Measurements from ENCODE around the gene ETNK1. TPM values are rescaled to one million over a fixed set of nuclear protein-coding genes. Genes with fewer than 3 reads are reported as not detected.

Gene ETNK1
- total RNA-seq, 1 experiment from 2014 or later = 34.9 TPM

GRCh38 chr12:22731236-22731635 is 106.3 kb downstream of the ETNK1 start:
- DNase-seq (ENCODE audit: extremely low read depth, low read depth) = no peak

DNA sequence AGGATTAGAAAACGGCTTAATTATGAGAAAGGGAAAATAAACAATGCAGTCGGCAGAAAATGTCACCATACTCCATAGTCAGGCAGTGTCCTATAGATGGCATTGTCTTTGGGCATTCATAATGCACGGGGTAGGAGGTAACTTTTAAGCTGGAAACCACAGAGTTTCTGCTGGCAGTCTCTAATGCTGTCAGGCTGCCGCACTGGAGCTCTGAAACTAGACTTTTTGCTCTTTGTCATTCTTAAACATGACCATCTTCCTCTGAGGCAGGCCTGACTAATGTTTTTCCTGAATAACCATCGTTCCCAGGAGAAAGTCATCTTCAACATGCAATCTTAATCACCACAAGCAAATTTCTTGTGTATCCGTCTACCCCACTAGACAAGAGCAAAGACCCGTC is 108.8 kb downstream of the ETNK1 start:
- no peak for DNase-seq (ENCODE audit: extremely low read depth, low read depth)

- no peak for DNase-seq (ENCODE audit: extremely low read depth, low read depth)
Observed at GRCh38 chr12:22738945-22739344, 114.0 kb downstream of the ETNK1 start.

Small RNAs within 50 kb of the gene (small RNA-seq; reads per million reads assigned to genes)
- gene RPS27P22 = 0 reads per million in 2 experiments

Other genes starting within 250 kb of the ETNK1 start
- gene C2CD5, start 80.6 kb upstream of the ETNK1 start, total RNA-seq (2014; rRNA removed; shearing (Covaris generic)) = 6.7 and 9.5 TPM in 2 replicates

All from NCI-H460 (cell line).